ENCODE results near the gene CCR6.

CCR6 gene

GRCh38 chr6:167091805-167092107 lies 31.1 kb upstream of the CCR6 start:
- Histone ChIP-seq H3K27me3 (ENCODE audit: insufficient read depth, low read length) (no peaks in the 10 kb centered on the region), H3K36me3 (ENCODE audit: insufficient read depth, low read depth, low read length) (no peaks in the 10 kb centered on the region), H3K4me1 (ENCODE audit: insufficient read depth, low read length) (no peaks in the 10 kb centered on the region; the same call in 1 of the 2 replicates), H3K9ac (ENCODE audit: low read depth, low read length) (no peak overlapping the region), H3K27ac (ENCODE audit: low read length) (no peak overlapping the region), H3K9me3 (ENCODE audit: insufficient read depth, low read depth, low read length) (peaks cover 9% of the 10 kb centered on the region), H3K4me3 (ENCODE audit: low read length) (no peak overlapping the region)

GRCh38 chr6:167092672-167093339 lies 30.1 kb upstream of the CCR6 start:
- Histone ChIP-seq H3K27me3 (ENCODE audit: insufficient read depth, low read length) (no peaks in the 10 kb centered on the region), H3K9me3 (ENCODE audit: insufficient read depth, low read depth, low read length) (no peaks in the 10 kb centered on the region; the same call in 1 of the 2 replicates), H3K27ac (ENCODE audit: low read length) (no peak overlapping the region), H3K9ac (ENCODE audit: low read depth, low read length) (no peak overlapping the region), H3K4me3 (ENCODE audit: low read length) (no peak overlapping the region), H3K36me3 (ENCODE audit: insufficient read depth, low read depth, low read length) (no peaks in the 10 kb centered on the region), H3K4me1 (ENCODE audit: insufficient read depth, low read length) (no peaks in the 10 kb centered on the region; the same call in 1 of the 2 replicates)

- H3K36me3 ChIP-seq (ENCODE audit: insufficient read depth, low read depth, low read length): no peaks in the 10 kb centered on the region
- no peaks in the 10 kb centered on the region; the same call in 1 of the 2 replicates for H3K4me1 ChIP-seq (ENCODE audit: insufficient read depth, low read length)
- no peaks in the 10 kb centered on the region for H3K9me3 ChIP-seq (ENCODE audit: insufficient read depth, low read depth, low read length)
- H3K9ac ChIP-seq (ENCODE audit: low read depth, low read length): no peak overlapping the region
- no peak overlapping the region for H3K4me3 ChIP-seq (ENCODE audit: low read length)
- no peaks in the 10 kb centered on the region for H3K27me3 ChIP-seq (ENCODE audit: insufficient read depth, low read length)
- H3K27ac ChIP-seq (ENCODE audit: low read length): no peak overlapping the region
Measured at GRCh38 chr6:167093406-167093921, 29.4 kb upstream of the CCR6 start.

- H3K9ac ChIP-seq (ENCODE audit: low read depth, low read length): no peak overlapping the region
- H3K27me3 ChIP-seq (ENCODE audit: insufficient read depth, low read length): no peaks in the 10 kb centered on the region
- no peak overlapping the region for H3K4me3 ChIP-seq (ENCODE audit: low read length)
- no peak overlapping the region for H3K27ac ChIP-seq (ENCODE audit: low read length)
- H3K9me3 ChIP-seq (ENCODE audit: insufficient read depth, low read depth, low read length): no peaks in the 10 kb centered on the region
- peaks cover 4% of the 10 kb centered on the region for H3K4me1 ChIP-seq (ENCODE audit: insufficient read depth, low read length)
- H3K36me3 ChIP-seq (ENCODE audit: insufficient read depth, low read depth, low read length): no peaks in the 10 kb centered on the region
Measured at GRCh38 chr6:167093922-167094432, 28.9 kb upstream of the CCR6 start.

GRCh38 chr6:167094436-167094819 lies 28.5 kb upstream of the CCR6 start:
- Histone ChIP-seq H3K4me3 (ENCODE audit: low read length) (no peak overlapping the region), H3K9ac (ENCODE audit: low read depth, low read length) (no peak overlapping the region), H3K27me3 (ENCODE audit: insufficient read depth, low read length) (no peaks in the 10 kb centered on the region), H3K9me3 (ENCODE audit: insufficient read depth, low read depth, low read length) (no peaks in the 10 kb centered on the region), H3K27ac (ENCODE audit: low read length) (no peak overlapping the region), H3K4me1 (ENCODE audit: insufficient read depth, low read length) (peaks cover 7% of the 10 kb centered on the region), H3K36me3 (ENCODE audit: insufficient read depth, low read depth, low read length) (no peaks in the 10 kb centered on the region)

- H3K4me3 ChIP-seq (ENCODE audit: low read length): no peak overlapping the region
Measured at GRCh38 chr6:167094820-167095637, 27.9 kb upstream of the CCR6 start.

GRCh38 chr6:167095888-167096287 lies 27.0 kb upstream of the CCR6 start:
- Histone ChIP-seq H3K4me1 (ENCODE audit: insufficient read depth, low read length) (peaks cover 7% of the 10 kb centered on the region), H3K4me3 (ENCODE audit: low read length) (no peak overlapping the region), H3K36me3 (ENCODE audit: insufficient read depth, low read depth, low read length) (no peaks in the 10 kb centered on the region), H3K9me3 (ENCODE audit: insufficient read depth, low read depth, low read length) (no peaks in the 10 kb centered on the region), H3K9ac (ENCODE audit: low read depth, low read length) (no peak overlapping the region), H3K27me3 (ENCODE audit: insufficient read depth, low read length) (no peaks in the 10 kb centered on the region), H3K27ac (ENCODE audit: low read length) (no peak overlapping the region)

More at GRCh38 chr6:167094820-167095637, 27.9 kb upstream of the CCR6 start:
- Histone ChIP-seq H3K9ac (ENCODE audit: low read depth, low read length) (no peak overlapping the region), H3K4me1 (ENCODE audit: insufficient read depth, low read length) (peaks cover 7% of the 10 kb centered on the region), H3K27ac (ENCODE audit: low read length) (no peak overlapping the region), H3K27me3 (ENCODE audit: insufficient read depth, low read length) (no peaks in the 10 kb centered on the region), H3K9me3 (ENCODE audit: insufficient read depth, low read depth, low read length) (no peaks in the 10 kb centered on the region), H3K36me3 (ENCODE audit: insufficient read depth, low read depth, low read length) (no peaks in the 10 kb centered on the region)

GRCh38 chr6:167096991-167097390 lies 25.9 kb upstream of the CCR6 start:
- H3K9ac ChIP-seq (ENCODE audit: low read depth, low read length): no peak overlapping the region
- H3K27ac ChIP-seq (ENCODE audit: low read length): no peak overlapping the region
- no peak overlapping the region for H3K4me3 ChIP-seq (ENCODE audit: low read length)
- H3K27me3 ChIP-seq (ENCODE audit: insufficient read depth, low read length): no peaks in the 10 kb centered on the region
- H3K36me3 ChIP-seq (ENCODE audit: insufficient read depth, low read depth, low read length): no peaks in the 10 kb centered on the region
- H3K9me3 ChIP-seq (ENCODE audit: insufficient read depth, low read depth, low read length): no peaks in the 10 kb centered on the region
- H3K4me1 ChIP-seq (ENCODE audit: insufficient read depth, low read length): peaks cover 7% of the 10 kb centered on the region

- no peaks in the 10 kb centered on the region for H3K27me3 ChIP-seq (ENCODE audit: insufficient read depth, low read length)
- no peak overlapping the region for H3K9ac ChIP-seq (ENCODE audit: low read depth, low read length)
- peaks cover 7% of the 10 kb centered on the region for H3K4me1 ChIP-seq (ENCODE audit: insufficient read depth, low read length)
- H3K27ac ChIP-seq (ENCODE audit: low read length): no peak overlapping the region
- no peak overlapping the region for H3K4me3 ChIP-seq (ENCODE audit: low read length)
- H3K36me3 ChIP-seq (ENCODE audit: insufficient read depth, low read depth, low read length): no peaks in the 10 kb centered on the region
- H3K9me3 ChIP-seq (ENCODE audit: insufficient read depth, low read depth, low read length): no peaks in the 10 kb centered on the region
Measured at GRCh38 chr6:167097770-167098169, 25.1 kb upstream of the CCR6 start.

- Histone ChIP-seq H3K36me3 (ENCODE audit: insufficient read depth, low read depth, low read length) (no peaks in the 10 kb centered on the region), H3K4me3 (ENCODE audit: low read length) (no peak overlapping the region), H3K9me3 (ENCODE audit: insufficient read depth, low read depth, low read length) (no peaks in the 10 kb centered on the region), H3K9ac (ENCODE audit: low read depth, low read length) (no peak overlapping the region), H3K4me1 (ENCODE audit: insufficient read depth, low read length) (peaks cover 7% of the 10 kb centered on the region), H3K27ac (ENCODE audit: low read length) (no peak overlapping the region), H3K27me3 (ENCODE audit: insufficient read depth, low read length) (no peaks in the 10 kb centered on the region)
Measured at GRCh38 chr6:167098825-167099225, 24.1 kb upstream of the CCR6 start.

- Histone ChIP-seq H3K27me3 (ENCODE audit: insufficient read depth, low read length) (no peaks in the 10 kb centered on the region), H3K27ac (ENCODE audit: low read length) (no peak overlapping the region), H3K9ac (ENCODE audit: low read depth, low read length) (no peak overlapping the region), H3K4me3 (ENCODE audit: low read length) (no peak overlapping the region), H3K4me1 (ENCODE audit: insufficient read depth, low read length) (peaks cover 7% of the 10 kb centered on the region), H3K9me3 (ENCODE audit: insufficient read depth, low read depth, low read length) (no peaks in the 10 kb centered on the region), H3K36me3 (ENCODE audit: insufficient read depth, low read depth, low read length) (no peaks in the 10 kb centered on the region)
Measured at GRCh38 chr6:167099707-167100106, 23.2 kb upstream of the CCR6 start.

- Histone ChIP-seq H3K9me3 (ENCODE audit: insufficient read depth, low read depth, low read length) (no peaks in the 10 kb centered on the region), H3K9ac (ENCODE audit: low read depth, low read length) (no peak overlapping the region), H3K36me3 (ENCODE audit: insufficient read depth, low read depth, low read length) (no peaks in the 10 kb centered on the region), H3K27me3 (ENCODE audit: insufficient read depth, low read length) (no peaks in the 10 kb centered on the region), H3K4me3 (ENCODE audit: low read length) (no peak overlapping the region), H3K4me1 (ENCODE audit: insufficient read depth, low read length) (peaks cover 7% of the 10 kb centered on the region), H3K27ac (ENCODE audit: low read length) (no peak overlapping the region)
Measured at GRCh38 chr6:167100241-167100674, 22.6 kb upstream of the CCR6 start.
